Transverse colon (tissue), 4 donors: ENCODE data around the gene BIRC6. TPM values are rescaled to one million over a fixed set of nuclear protein-coding genes. Genes with fewer than 3 reads are reported as not detected.

ENCODE experiments used
- DNase-seq: peaks from one replicate; pipeline ENCODE4 v3.0.0-alpha.2; 2019
- H3K27ac ChIP-seq, 4 donors: fragments of 200-600 bp; sonication (generic); 2 replicates each; pipeline ENCODE4 v1.5.1; 2016 to 2018; ENCODE audit warnings: inconsistent platforms in 4 of 4
- H3K27me3 ChIP-seq: fragments of 200-600 bp; sonication (generic); 2 replicates; pipeline ENCODE4 v1.5.1; 2017; ENCODE audit warnings: inconsistent platforms
- H3K36me3 ChIP-seq, 4 donors: fragments of 200-600 bp; sonication (generic); 2 replicates each; pipeline ENCODE4 v1.5.1; 2017 to 2019; ENCODE audit warnings: inconsistent platforms in 4 of 4
- H3K4me1 ChIP-seq, 4 donors: fragments of 200-600 bp; sonication (generic); 2 replicates each; pipeline ENCODE4 v1.5.1; 2017 to 2020; ENCODE audit warnings: inconsistent platforms in 4 of 4
- H3K4me3 ChIP-seq, 4 donors: fragments of 200-600 bp; sonication (generic); 1 replicate in 1 of 4; 2 replicates in 3 of 4; pipeline versions ENCODE4 v1.5.1 to v1.6.1; 2017 to 2019; ENCODE audit warnings: inconsistent platforms in 4 of 4
- H3K9me3 ChIP-seq, 2 donors: fragments of 200-600 bp; sonication (generic); 2 replicates each; pipeline ENCODE4 v1.5.1; 2017 to 2019; ENCODE audit warnings: inconsistent platforms in 2 of 2
- CTCF ChIP-seq, 5 experiments: fragments of 200-600 bp in 3 of 5; fragments of 450-650 bp in 2 of 5; sonication (generic) in 3 of 5; IDR thresholded peaks; 1 replicate in 2 of 5; 2 replicates in 3 of 5; pipeline ENCODE4 v1.5.1; 2016 to 2017; ENCODE audit warnings: antibody characterized with exemption in 5 of 5, inconsistent platforms in 3 of 5, mild to moderate bottlenecking in 2 of 5, moderate library complexity in 1 of 5
- EP300 ChIP-seq: sonication (generic); formaldehyde crosslinking; IDR thresholded peaks from one replicate; pipeline ENCODE4 v1.6.1; 2017; ENCODE audit warnings: antibody characterized with exemption, low read depth
- POLR2A ChIP-seq: fragments of 450-650 bp; IDR thresholded peaks from one replicate; pipeline ENCODE4 v1.6.1; 2016; ENCODE audit warnings: antibody characterized with exemption, mild to moderate bottlenecking, moderate library complexity
- POLR2AphosphoS5 ChIP-seq, 3 donors: sonication (generic); formaldehyde crosslinking; IDR thresholded peaks; one replicate each; pipeline ENCODE4 v1.6.1; 2016; ENCODE audit warnings: antibody characterized with exemption in 3 of 3
- WGBS, 2 donors: methylation state at CpG; one replicate each; pipeline ENCODE4 v1.1.5; 2018; ENCODE audit warnings: low coverage in 1 of 2; 5-methylcytosine and 5-hydroxymethylcytosine counted together
- in situ Hi-C, 4 donors: fragments of 200-750 bp; cut with MboI; loops; one replicate each; pipeline versions ENCODE4 v1.15.0 to v1.15.1; 2017; ENCODE audit warnings: low sequenced_read_pairs in 3 of 4, low pct_ligation_motif_present in 1 of 4, low pct_unique_long_range_greater_than_20kb in 1 of 4
- intact Hi-C: fragments of 100-400 bp; cut with DNase I; formaldehyde crosslinking; loops from one replicate; pipeline ENCODE4 v1.15.1; 2023; ENCODE audit warnings: low total_unique reads
- total RNA-seq, 4 donors: library from RNA; depleted of rRNA; stranded (reverse); fragments of >200 nt; gene quantifications; one replicate each; pipeline ENCODE4 v1.1.0, GENCODE V29; 2016

Gene BIRC6
- total RNA-seq, 4 donors from 2014 or later = 131 to 337 (median 219) TPM

DNA sequence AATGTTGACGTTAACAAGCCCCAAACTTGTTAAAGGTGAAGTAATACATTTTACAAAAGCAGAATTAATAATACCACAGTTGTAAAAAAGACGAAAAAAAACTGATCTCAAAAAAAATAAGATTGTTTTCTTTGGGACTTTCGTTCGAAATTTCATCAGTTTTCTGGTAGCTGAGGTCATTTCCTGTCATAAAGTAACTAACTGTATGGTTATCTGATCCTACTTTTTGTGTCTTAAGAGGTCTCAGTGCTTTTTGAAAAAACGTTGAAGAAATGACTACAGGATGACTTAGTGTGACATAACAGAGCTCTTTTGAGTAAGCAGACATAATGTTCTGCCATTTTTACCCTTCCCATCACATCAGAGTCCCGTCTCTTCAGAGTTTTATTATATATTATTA is 79.3 kb downstream of the BIRC6 start:
- WGBS, 2 donors = 83 to 84% methylated on average over 6 of the region's 6 CpGs
- no peak overlapping the region for H3K27ac ChIP-seq
- H3K9me3 ChIP-seq = no peaks in the 10 kb centered on the region
- H3K4me3 ChIP-seq = no peak overlapping the region
- no peak for TF ChIP-seq POLR2A
- no peak for TF ChIP-seq CTCF (IDR thresholded peaks at IDR 0.05)
- no peak for TF ChIP-seq POLR2AphosphoS5 (IDR thresholded peaks at IDR 0.05)
- TF ChIP-seq EP300 = no peak
- no peaks in the 10 kb centered on the region for H3K4me1 ChIP-seq
- H3K36me3 ChIP-seq = peaks cover 0 to 44% (median 5%) of the 10 kb centered on the region in 4 donors
- H3K27me3 ChIP-seq = no peaks in the 10 kb centered on the region
- DNase-seq = no peak
- in situ Hi-C loops = no loop called here
- intact Hi-C loops = no loop called here

DNA sequence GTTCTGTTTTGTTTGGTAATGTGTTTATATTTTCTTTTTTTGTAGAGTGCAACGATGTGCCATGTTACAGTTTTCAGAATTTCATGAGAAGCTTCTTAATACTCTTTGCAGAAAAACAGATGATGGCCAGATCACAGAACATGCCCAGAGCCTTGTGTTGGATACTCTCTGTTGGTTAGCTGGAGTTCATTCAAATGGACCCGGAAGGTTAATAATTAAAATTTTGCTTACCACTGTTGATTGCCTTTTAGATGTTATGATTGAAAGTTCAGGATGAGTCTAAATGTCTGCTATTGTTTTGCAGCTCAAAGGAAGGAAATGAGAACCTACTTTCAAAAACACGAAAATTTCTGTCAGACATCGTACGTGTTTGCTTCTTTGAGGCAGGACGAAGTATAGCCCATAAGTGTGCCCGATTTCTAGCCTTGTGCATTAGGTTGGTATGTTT is 85.2 kb downstream of the BIRC6 start:
- in situ Hi-C loops (no loop called here), intact Hi-C loops (no loop called here)
- H3K36me3 ChIP-seq = peaks cover 0 to 69% (median 24%) of the 10 kb centered on the region in 4 donors
- no peak overlapping the region for H3K27ac ChIP-seq
- no peaks in the 10 kb centered on the region for H3K9me3 ChIP-seq
- 94 to 100% methylated on average over 7 of the region's 7 CpGs for WGBS, 2 donors
- no peak for TF ChIP-seq POLR2A
- TF ChIP-seq POLR2AphosphoS5 (IDR thresholded peaks at IDR 0.05) = no peak
- no peak for TF ChIP-seq EP300
- TF ChIP-seq CTCF (IDR thresholded peaks at IDR 0.05) = no peak
- H3K4me1 ChIP-seq = no peaks in the 10 kb centered on the region
- no peaks in the 10 kb centered on the region for H3K27me3 ChIP-seq
- H3K4me3 ChIP-seq = no peak overlapping the region
- DNase-seq = no peak

DNA sequence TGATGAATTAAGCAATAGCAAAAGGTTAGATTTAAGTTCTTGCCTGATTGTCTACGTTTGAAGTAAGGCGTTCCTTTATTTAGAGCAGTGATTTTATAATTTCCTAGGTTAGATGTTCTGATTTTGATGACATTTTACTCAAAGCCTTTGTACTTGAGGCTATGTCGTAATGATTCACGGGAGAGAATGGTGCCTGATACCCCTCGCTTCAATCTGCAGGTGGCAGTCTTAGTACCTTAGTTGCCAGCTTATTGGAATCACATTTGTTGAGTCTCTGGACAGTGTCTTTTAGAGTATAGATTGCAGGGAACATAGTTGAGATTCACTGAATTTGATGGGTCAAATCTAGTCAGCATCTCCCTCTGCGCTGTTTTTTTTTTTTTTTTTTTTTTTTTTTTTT is 89.5 kb downstream of the BIRC6 start:
- no peak overlapping the region for H3K27ac ChIP-seq
- H3K4me3 ChIP-seq = no peak overlapping the region
- no peak for DNase-seq
- intact Hi-C loops = no loop called here
- peaks cover 0 to 69% (median 28%) of the 10 kb centered on the region in 4 donors for H3K36me3 ChIP-seq
- in situ Hi-C loops = no loop called here
- 97 to 100% methylated on average over 3 to 6 of the region's 6 CpGs for WGBS, 2 donors
- H3K4me1 ChIP-seq = no peaks in the 10 kb centered on the region
- no peaks in the 10 kb centered on the region for H3K27me3 ChIP-seq
- TF ChIP-seq CTCF (IDR thresholded peaks at IDR 0.05) = no peak
- no peak for TF ChIP-seq POLR2AphosphoS5 (IDR thresholded peaks at IDR 0.05)
- no peak for TF ChIP-seq EP300
- TF ChIP-seq POLR2A = no peak
- H3K9me3 ChIP-seq = no peaks in the 10 kb centered on the region

DNA sequence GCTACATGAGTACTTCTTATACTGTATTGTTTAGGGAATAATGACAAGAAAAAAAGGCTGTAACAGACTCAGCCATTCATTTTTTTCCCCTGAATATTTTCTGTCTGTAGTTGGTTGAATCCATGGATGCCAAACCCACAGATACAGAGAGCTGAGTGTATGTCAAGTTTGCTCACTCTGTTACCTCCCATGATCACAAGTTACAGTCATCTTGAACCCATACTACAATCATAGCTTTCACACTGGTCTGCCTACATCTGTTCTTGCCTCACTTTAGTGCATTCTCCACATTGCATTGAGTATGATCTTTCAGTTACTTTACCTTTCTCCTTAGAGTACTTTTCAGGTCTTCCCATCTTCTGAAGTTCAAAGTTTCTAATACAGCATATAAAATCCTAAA is 94.0 kb downstream of the BIRC6 start:
- no peaks in the 10 kb centered on the region for H3K4me1 ChIP-seq
- H3K27ac ChIP-seq = no peak overlapping the region
- no peaks in the 10 kb centered on the region for H3K9me3 ChIP-seq
- DNase-seq = no peak
- intact Hi-C loops (no loop called here), in situ Hi-C loops (no loop called here)
- TF ChIP-seq POLR2AphosphoS5 (IDR thresholded peaks at IDR 0.05) (no peak), CTCF (IDR thresholded peaks at IDR 0.05) (no peak)
- H3K36me3 ChIP-seq = peaks cover 0 to 41% (median 11%) of the 10 kb centered on the region in 4 donors
- H3K4me3 ChIP-seq = no peak overlapping the region
- H3K27me3 ChIP-seq = no peaks in the 10 kb centered on the region
